HepG2 (cell line): ENCODE measurements around the gene ZC3H4. TPM values are rescaled to one million over a fixed set of nuclear protein-coding genes. Genes with fewer than 3 reads are reported as not detected.
A peak's percentile ranks its signal among the peaks of the same experiment; 100 is the strongest.

Experiments
- ATAC-seq: fragments of 200-7000 bp; cut with Tn5 transposase; 3 replicates; pipeline ENCODE4 v1.9.1; 2020; ENCODE audit warnings: mild to moderate bottlenecking, moderate library complexity
- BruUV-seq: library from RNA; stranded (reverse); fragments of 400-500 nt; replicated peaks from 2 replicates; lab custom pipeline; 2021; lab: Mats Ljungman, UMichigan
- CTCF ChIA-PET: fragments of 300-600 bp; formaldehyde crosslinking; extraction: SDS; loops from one replicate; lab custom pipeline; 2021; ENCODE audit warnings: low total read pairs, inconsistent platforms, low intra/inter-chr PET ratio; lab: Yijun Ruan, JAX
- POLR2A ChIA-PET: fragments of 350-600 bp; sonication (Branson Sonifier 250); formaldehyde crosslinking; loops from one replicate; lab custom pipeline; 2020; ENCODE audit warnings: antibody characterized with exemption, inconsistent platforms; lab: Yijun Ruan, JAX
- DNase-seq: peaks from one replicate; pipeline ENCODE4 v3.0.0-alpha.2; 2015; ENCODE audit warnings: low spot score
- FAIRE-seq: peaks from 3 replicates; lab custom pipeline; 2011; peaks lifted over from hg19 to GRCh38; lab: Jason Lieb, UNC
- H2AFZ ChIP-seq: one replicate; pipeline ENCODE4 v1.6.1; 2011; ENCODE audit warnings: low read length, inconsistent platforms
- H3K27ac ChIP-seq: fragments of 300-600 bp; 3 replicates; pipeline ENCODE4 v1.8.0; 2011; ENCODE audit warnings: mixed run types, mild to moderate bottlenecking, mixed read lengths, low read length, inconsistent platforms; ENCODE audit not compliant: insufficient read depth; ENCODE audit errors: extremely low read length
- H3K27me3 ChIP-seq, 2 experiments: fragments of 200-600 bp in 1 of 2; 2 replicates in 1 of 2; 3 replicates in 1 of 2; pipeline versions ENCODE4 v1.6.0 to v1.8.0; 2011; ENCODE audit warnings: low read length in 2 of 2, mild to moderate bottlenecking in 2 of 2, moderate library complexity in 2 of 2, inconsistent platforms in 1 of 2; ENCODE audit not compliant: insufficient read depth in 2 of 2, control insufficient read depth in 1 of 2
- H3K36me3 ChIP-seq, 2 experiments: fragments of 200-600 bp in 1 of 2; replicated peaks in 1 of 2; 2 replicates in 1 of 2; 3 replicates in 1 of 2; pipeline versions ENCODE4 v1.5.1 to v1.8.0; 2011; ENCODE audit warnings: low read length in 2 of 2, inconsistent platforms in 1 of 2; ENCODE audit not compliant: insufficient read depth in 2 of 2, control insufficient read depth in 1 of 2
- H3K4me1 ChIP-seq: 2 replicates; pipeline ENCODE4 v1.5.1; 2012; ENCODE audit warnings: low read length, inconsistent platforms; ENCODE audit not compliant: insufficient read depth
- H3K4me2 ChIP-seq: 2 replicates; pipeline ENCODE4 v1.6.0; 2011; ENCODE audit warnings: low read depth, low read length, inconsistent platforms
- H3K4me3 ChIP-seq, 3 experiments: fragments of 200-600 bp in 1 of 3; sonication (generic), shearing (Covaris generic) in 1 of 3; replicated peaks in 1 of 3; 2 replicates each; pipeline ENCODE4 v1.5.1; 2011 to 2016; ENCODE audit warnings: low read length in 3 of 3, inconsistent platforms in 2 of 3, low read depth in 2 of 3, mild to moderate bottlenecking in 2 of 3, control low read depth in 1 of 3, mixed read lengths in 1 of 3; ENCODE audit not compliant: insufficient read depth in 1 of 3
- H3K79me2 ChIP-seq: one replicate; pipeline ENCODE4 v1.6.1; 2011; ENCODE audit warnings: low read length, inconsistent platforms; ENCODE audit not compliant: insufficient read depth
- H3K9ac ChIP-seq: 2 replicates; pipeline ENCODE4 v1.6.0; 2011; ENCODE audit warnings: mild to moderate bottlenecking, low read depth, low read length, inconsistent platforms; ENCODE audit not compliant: insufficient read depth
- H3K9me3 ChIP-seq: 2 replicates; pipeline ENCODE4 v1.5.1; 2012; ENCODE audit warnings: mild to moderate bottlenecking, low read length
- H4K20me1 ChIP-seq: 2 replicates; pipeline ENCODE4 v1.6.0; 2011; ENCODE audit warnings: inconsistent platforms, mild to moderate bottlenecking, low read length, moderate library complexity; ENCODE audit not compliant: insufficient read depth
- ARNT2 ChIP-seq: sonication (generic); formaldehyde crosslinking; IDR thresholded peaks from 2 replicates; pipeline ENCODE4 v1.8.0; 2022; ENCODE audit warnings: mild to moderate bottlenecking, low read depth, missing genetic modification reagents, moderate library complexity
- EP300 ChIP-seq, 3 experiments: sonication (generic) in 1 of 3; formaldehyde crosslinking in 1 of 3; IDR thresholded peaks; 2 replicates each; pipeline versions ENCODE4 v1.5.1 to v1.6.1; 2011 to 2020; ENCODE audit warnings: low read depth in 2 of 3, low read length in 2 of 3, borderline replicate concordance in 1 of 3, improper control_type of control experiment in 1 of 3, mild to moderate bottlenecking in 1 of 3, missing genetic modification reagents in 1 of 3, moderate library complexity in 1 of 3
- HMG20A ChIP-seq: IDR thresholded peaks from 2 replicates; pipeline ENCODE4 v1.6.1; 2016; ENCODE audit warnings: borderline replicate concordance
- MXD4 ChIP-seq: IDR thresholded peaks from 2 replicates; pipeline ENCODE4 v1.6.1; 2016; ENCODE audit warnings: mild to moderate bottlenecking, missing biosample characterization, missing genetic modification reagents
- MXI1 ChIP-seq: IDR thresholded peaks from 3 replicates; pipeline ENCODE4 v1.6.1; 2012; ENCODE audit warnings: low read depth, low read length, inconsistent platforms, borderline replicate concordance
- ZNF18 ChIP-seq: sonication (generic); formaldehyde crosslinking; IDR thresholded peaks from 2 replicates; pipeline ENCODE4 v1.8.0; 2022; ENCODE audit warnings: mild to moderate bottlenecking, missing genetic modification reagents; ENCODE audit not compliant: insufficient replicate concordance
- ZNF280D ChIP-seq: sonication (generic); formaldehyde crosslinking; IDR thresholded peaks from 2 replicates; pipeline ENCODE4 v1.5.1; 2020; ENCODE audit warnings: mild to moderate bottlenecking, missing genetic modification reagents
- ZNF883 ChIP-seq: sonication (generic); formaldehyde crosslinking; IDR thresholded peaks from 2 replicates; pipeline ENCODE4 v1.5.1; 2020; ENCODE audit warnings: mild to moderate bottlenecking, missing genetic modification reagents; ENCODE audit errors: not compliant biosample characterization
- WGBS: methylation state at CpG from one replicate; pipeline ENCODE4 v1.1.6; 2017; ENCODE audit warnings: low lambda C conversion rate; 5-methylcytosine and 5-hydroxymethylcytosine counted together
- in situ Hi-C: cut with HindIII; loops from 2 replicates; pipeline ENCODE4 v1.10.0; 2017; ENCODE audit warnings: low pct_unique_long_range_greater_than_20kb; ENCODE audit not compliant: extremely low pct_ligation_motif_present
- intact Hi-C: fragments of 100-400 bp; cut with micrococcal nuclease; formaldehyde crosslinking; loops from one replicate; pipeline ENCODE4 v1.10.0; 2022; ENCODE audit not compliant: unreplicated experiment
- polyA plus RNA-seq, 8 experiments: library from polyadenylated mRNA; depleted of rRNA in 3 of 8; stranded (reverse) in 7 of 8; unstranded in 1 of 8; fragments of >200 nt; fragmentation: Illumina TruSeq in 4 of 8; extraction: Trizol in 4 of 8; gene quantifications; 2 replicates each; pipeline versions ENCODE4 v1.2.1 to v1.2.3, GENCODE V29; 2011 to 2016; ENCODE audit warnings: low read depth in 4 of 8, missing spikeins in 1 of 8, mixed read lengths in 1 of 8; ENCODE audit not compliant: insufficient read depth in 1 of 8
- total RNA-seq, 5 experiments: library from RNA; depleted of rRNA; stranded (reverse); fragments of >200 nt; fragmentation: Illumina TruSeq; extraction: Trizol; gene quantifications; 2 replicates each; pipeline ENCODE4 v1.2.3, GENCODE V29; 2016; ENCODE audit warnings: low read depth in 1 of 5
- TF ChIP-seq, protein P1 (sequence below): sonication (generic); formaldehyde crosslinking; IDR thresholded peaks from 2 replicates; pipeline ENCODE4 v1.5.1; 2020; ENCODE audit warnings: mild to moderate bottlenecking, moderate library complexity, missing genetic modification reagents

ZC3H4 gene
- total and polyA plus RNA-seq, 2 of the 13 experiments (the other 11 are each of a cell fraction or from before 2014, with no cell fraction given), result 1.8 to 10.7 TPM

- no peak for TF ChIP-seq EP300 (IDR thresholded peaks at IDR 0.05; ENCODE audit: low read depth in 2 of 2, low read length in 2 of 2)
- TF ChIP-seq EP300 (CRISPR knock-in tag; IDR thresholded peaks at IDR 0.05; ENCODE audit: borderline replicate concordance), result no peak
These were observed 7.0 kb upstream of the ZC3H4 start (continued) for GRCh38 chr19:47120470-47121067.

DNA sequence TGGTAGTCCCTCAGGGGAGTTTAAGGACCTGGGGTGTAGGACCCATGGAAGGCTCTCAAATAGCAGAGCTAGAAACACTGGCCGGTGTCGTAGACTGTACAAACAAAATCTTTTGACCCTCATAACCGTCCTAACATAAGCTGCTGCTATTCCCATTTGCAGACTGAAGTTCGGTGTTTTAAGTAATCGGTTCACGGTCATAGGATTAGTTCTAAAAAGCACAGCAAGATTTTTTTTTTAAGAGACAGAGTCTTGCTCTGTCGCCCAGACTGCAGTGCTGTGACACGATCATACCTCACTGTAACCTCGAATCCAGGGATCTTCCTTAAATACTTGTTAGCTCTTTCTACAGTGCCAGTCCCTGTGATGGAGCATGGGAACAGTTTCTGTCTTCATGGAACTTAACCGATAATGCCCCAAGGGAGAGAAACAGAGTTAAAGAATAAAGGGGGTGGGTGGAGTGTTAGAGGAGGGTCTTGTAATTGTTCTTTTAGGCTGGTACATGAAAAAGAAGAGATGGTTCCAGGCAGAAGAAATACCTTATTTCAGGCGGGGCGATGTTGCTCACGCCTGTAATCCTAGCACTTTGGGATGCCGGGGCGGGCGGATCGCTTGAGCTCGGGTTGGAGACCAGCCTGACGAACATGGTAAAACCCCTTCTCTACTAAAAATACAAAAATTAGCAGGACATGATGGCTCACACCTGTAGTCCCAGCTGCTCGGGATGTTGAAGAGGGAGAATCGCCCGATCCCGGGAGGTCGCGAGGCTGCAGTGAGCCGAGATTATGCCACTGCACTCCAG, 475 bp upstream of the ZC3H4 start:
- intact Hi-C loops (loop anchor here (1.0 kb wide), 1 partner anchor 18 kb away; no protein-coding TSS in a partner anchor), in situ Hi-C loops (no loop called here)
- no peak for FAIRE-seq
- BruUV-seq, result TSS peak; percentile 96
- CTCF ChIA-PET, result no interaction called here
- Histone ChIP-seq H3K4me1 (peaks cover 29% of the 10 kb centered on the region), H3K9me3 (no peaks in the 10 kb centered on the region), H3K79me2 (peaks cover 30% of the 10 kb centered on the region), H3K27ac (peak overlapping the region; percentile 100), H3K4me3 (peak overlapping the region; percentile 58 to 85 (median 71)), H3K27me3 (no peaks in the 10 kb centered on the region; a peak in 1 of 5 replicates), H3K36me3 (peaks cover 0 to 1% of the 10 kb centered on the region in 2 experiments; a peak in 1 of 5 replicates), H4K20me1 (no peaks in the 10 kb centered on the region; the same call in 1 of the 2 replicates), H3K9ac (peak overlapping the region; percentile 100), H2AFZ (no peak overlapping the region), H3K4me2 (peak overlapping the region; percentile 96)
- WGBS, result 4% methylated on average over 25 of the region's 26 CpGs
- POLR2A ChIA-PET, result interaction anchor here (0.8 to 11.5 kb wide), 24 partner anchors 8 to 514 kb away, joined by 3 to 456 read pairs (median 7); partner anchors contain the start of genes CCDC9, NPAS1, SAE1 and SLC1A5
- DNase-seq, result no peak
- ATAC-seq, result no peak
- TF ChIP-seq ZNF883 (CRISPR knock-in tag) (no peak), MXD4 (CRISPR knock-in tag) (0 out of 2 replicates have a peak, but pooled peaks have one; percentile 16), HMG20A (CRISPR knock-in tag) (0 out of 2 replicates have a peak, but pooled peaks have one; percentile 3), ZNF18 (peak; percentile 72), ARNT2 (CRISPR knock-in tag) (0 out of 2 replicates have a peak, but pooled peaks have one; percentile 48), ZNF280D (CRISPR knock-in tag) (peak; percentile 45; the same call in 1 of the 2 replicates), MXI1 (0 out of 3 replicates have a peak, but pooled peaks have one; percentile 8)
- TF ChIP-seq, protein P1, sequence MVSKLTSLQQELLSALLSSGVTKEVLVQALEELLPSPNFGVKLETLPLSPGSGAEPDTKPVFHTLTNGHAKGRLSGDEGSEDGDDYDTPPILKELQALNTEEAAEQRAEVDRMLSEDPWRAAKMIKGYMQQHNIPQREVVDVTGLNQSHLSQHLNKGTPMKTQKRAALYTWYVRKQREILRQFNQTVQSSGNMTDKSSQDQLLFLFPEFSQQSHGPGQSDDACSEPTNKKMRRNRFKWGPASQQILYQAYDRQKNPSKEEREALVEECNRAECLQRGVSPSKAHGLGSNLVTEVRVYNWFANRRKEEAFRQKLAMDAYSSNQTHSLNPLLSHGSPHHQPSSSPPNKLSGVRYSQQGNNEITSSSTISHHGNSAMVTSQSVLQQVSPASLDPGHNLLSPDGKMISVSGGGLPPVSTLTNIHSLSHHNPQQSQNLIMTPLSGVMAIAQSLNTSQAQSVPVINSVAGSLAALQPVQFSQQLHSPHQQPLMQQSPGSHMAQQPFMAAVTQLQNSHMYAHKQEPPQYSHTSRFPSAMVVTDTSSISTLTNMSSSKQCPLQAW (CRISPR knock-in tag), result peak; percentile 27; the same call in 1 of the 2 replicates
